Ascending aorta (tissue), 2 donors: Measurements from ENCODE around the gene CNDP2. TPM values are rescaled to one million over a fixed set of nuclear protein-coding genes. Genes with fewer than 3 reads are reported as not detected.

Source experiments
- DNase-seq, 2 donors: peaks; one replicate each; pipeline ENCODE4 v3.0.0-alpha.2; 2019; ENCODE audit warnings: low spot score in 2 of 2
- H3K27ac ChIP-seq, 2 donors: fragments of 200-600 bp; sonication (generic); one replicate each; pipeline ENCODE4 v1.5.1; 2016 to 2017; ENCODE audit warnings: mild to moderate bottlenecking in 1 of 2
- H3K27me3 ChIP-seq: fragments of 200-600 bp; sonication (generic); one replicate; pipeline ENCODE4 v1.5.1; 2017
- H3K36me3 ChIP-seq, 2 donors: fragments of 200-600 bp; sonication (generic); one replicate each; pipeline ENCODE4 v1.5.1; 2016
- H3K4me1 ChIP-seq, 2 donors: fragments of 200-600 bp; sonication (generic); one replicate each; pipeline ENCODE4 v1.5.1; 2016 to 2017; ENCODE audit warnings: mild to moderate bottlenecking in 1 of 2
- H3K4me3 ChIP-seq, 2 donors: fragments of 200-600 bp; sonication (generic); one replicate each; pipeline ENCODE4 v1.5.1; 2016 to 2017; ENCODE audit warnings: mild to moderate bottlenecking in 1 of 2
- H3K9me3 ChIP-seq, 2 donors: fragments of 200-600 bp; sonication (generic); one replicate each; pipeline ENCODE4 v1.5.1; 2016
- intact Hi-C: fragments of 100-400 bp; cut with DNase I; formaldehyde crosslinking; loops from one replicate; pipeline ENCODE4 v1.15.1; 2023
- total RNA-seq: library from RNA; depleted of rRNA; stranded (reverse); fragments of >200 nt; gene quantifications from one replicate; pipeline ENCODE4 v1.1.0, GENCODE V29; 2016
- TF ChIP-seq, protein P1 (sequence below), 3 experiments: fragments of 200-600 bp in 2 of 3; fragments of 450-650 bp in 1 of 3; sonication (generic) in 2 of 3; IDR thresholded peaks; one replicate each; pipeline ENCODE4 v1.5.1; 2016 to 2019; ENCODE audit warnings: antibody characterized with exemption in 3 of 3, mild to moderate bottlenecking in 1 of 3, moderate library complexity in 1 of 3

The CNDP2 gene
- total RNA-seq, 1 donor from 2014 or later, result 33.5 TPM

DNA sequence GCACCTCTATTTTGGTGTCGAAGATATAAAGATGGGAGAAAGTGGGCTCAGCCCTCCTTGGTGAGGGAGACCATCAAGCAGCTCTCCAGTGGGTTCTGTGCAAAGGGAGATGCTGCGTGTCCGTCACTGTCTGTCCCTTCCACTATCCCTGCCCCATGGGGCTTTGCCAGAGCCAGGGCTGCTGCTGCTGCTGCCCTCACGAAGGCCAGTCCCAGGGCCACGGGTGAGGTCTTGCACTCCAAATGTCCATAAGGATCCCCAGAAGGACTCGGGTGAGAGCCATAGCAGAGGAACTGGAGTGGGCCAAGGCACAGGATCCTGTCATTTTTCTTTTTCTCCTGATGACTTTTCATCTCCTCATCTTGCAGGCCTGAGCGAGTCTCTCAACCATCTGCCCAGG, 35.3 kb upstream of the CNDP2 start:
- no peak for DNase-seq
- peaks cover 5% of the 10 kb centered on the region for H3K27me3 ChIP-seq
- no peaks in the 10 kb centered on the region for H3K9me3 ChIP-seq
- TF ChIP-seq, protein P1, sequence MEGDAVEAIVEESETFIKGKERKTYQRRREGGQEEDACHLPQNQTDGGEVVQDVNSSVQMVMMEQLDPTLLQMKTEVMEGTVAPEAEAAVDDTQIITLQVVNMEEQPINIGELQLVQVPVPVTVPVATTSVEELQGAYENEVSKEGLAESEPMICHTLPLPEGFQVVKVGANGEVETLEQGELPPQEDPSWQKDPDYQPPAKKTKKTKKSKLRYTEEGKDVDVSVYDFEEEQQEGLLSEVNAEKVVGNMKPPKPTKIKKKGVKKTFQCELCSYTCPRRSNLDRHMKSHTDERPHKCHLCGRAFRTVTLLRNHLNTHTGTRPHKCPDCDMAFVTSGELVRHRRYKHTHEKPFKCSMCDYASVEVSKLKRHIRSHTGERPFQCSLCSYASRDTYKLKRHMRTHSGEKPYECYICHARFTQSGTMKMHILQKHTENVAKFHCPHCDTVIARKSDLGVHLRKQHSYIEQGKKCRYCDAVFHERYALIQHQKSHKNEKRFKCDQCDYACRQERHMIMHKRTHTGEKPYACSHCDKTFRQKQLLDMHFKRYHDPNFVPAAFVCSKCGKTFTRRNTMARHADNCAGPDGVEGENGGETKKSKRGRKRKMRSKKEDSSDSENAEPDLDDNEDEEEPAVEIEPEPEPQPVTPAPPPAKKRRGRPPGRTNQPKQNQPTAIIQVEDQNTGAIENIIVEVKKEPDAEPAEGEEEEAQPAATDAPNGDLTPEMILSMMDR (IDR thresholded peaks at IDR 0.05), result no peak
- no peak overlapping the region for H3K27ac ChIP-seq
- no peak overlapping the region for H3K4me3 ChIP-seq
- intact Hi-C loops, result no loop called here
- H3K4me1 ChIP-seq, result peaks cover 0 to 7% of the 10 kb centered on the region in 2 donors
- H3K36me3 ChIP-seq, result no peaks in the 10 kb centered on the region

DNA sequence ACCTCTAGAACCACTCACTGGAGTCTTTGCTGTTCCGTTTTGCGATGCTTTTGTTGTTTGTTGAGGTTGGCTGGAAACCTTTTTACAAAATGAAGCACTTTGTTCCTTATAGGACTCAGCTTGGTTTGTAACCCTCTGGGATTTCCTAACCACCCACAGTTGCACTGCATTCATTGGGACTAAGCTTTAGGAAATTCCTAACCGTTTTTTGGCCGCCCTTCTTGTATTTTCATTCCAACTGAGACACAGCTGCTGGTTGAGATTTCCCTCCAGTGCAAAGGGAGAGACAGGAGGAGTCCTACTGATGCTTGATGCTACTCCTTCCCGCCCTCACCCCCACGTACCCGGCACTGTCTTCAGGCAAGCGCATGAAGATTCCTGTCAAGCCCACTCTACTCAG, 32.9 kb upstream of the CNDP2 start:
- Histone ChIP-seq H3K36me3 (no peaks in the 10 kb centered on the region), H3K9me3 (no peaks in the 10 kb centered on the region), H3K27me3 (no peaks in the 10 kb centered on the region), H3K4me3 (no peak overlapping the region), H3K27ac (no peak overlapping the region), H3K4me1 (no peaks in the 10 kb centered on the region)
- TF ChIP-seq, protein P1 (IDR thresholded peaks at IDR 0.05), result no peak
- no peak for DNase-seq
- intact Hi-C loops, result no loop called here

DNA sequence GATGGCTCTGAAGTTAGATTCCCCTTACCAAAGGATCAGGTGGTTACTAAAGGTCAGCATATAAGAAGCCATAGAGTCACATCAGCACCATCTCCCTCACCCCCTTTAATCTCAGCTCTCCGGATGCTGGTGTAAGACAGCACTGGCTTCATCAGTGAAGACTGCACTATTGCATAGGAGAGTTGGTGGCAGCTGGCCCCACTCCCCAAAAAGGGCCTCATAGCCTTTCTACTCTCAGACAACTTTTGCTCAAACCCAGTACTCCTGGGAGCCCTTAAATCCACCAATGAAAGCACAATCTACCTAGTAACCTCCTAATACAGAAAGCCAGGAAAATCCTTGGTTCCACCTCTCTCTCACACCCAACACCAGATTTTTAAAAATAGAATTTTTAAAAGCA, 32.2 kb upstream of the CNDP2 start:
- H3K9me3 ChIP-seq, result no peaks in the 10 kb centered on the region
- intact Hi-C loops, result no loop called here
- H3K4me3 ChIP-seq, result no peak overlapping the region
- H3K4me1 ChIP-seq, result no peaks in the 10 kb centered on the region
- H3K27me3 ChIP-seq, result no peaks in the 10 kb centered on the region
- no peak overlapping the region for H3K27ac ChIP-seq
- DNase-seq, result no peak
- no peaks in the 10 kb centered on the region for H3K36me3 ChIP-seq
- TF ChIP-seq, protein P1 (IDR thresholded peaks at IDR 0.05), result no peak

DNA sequence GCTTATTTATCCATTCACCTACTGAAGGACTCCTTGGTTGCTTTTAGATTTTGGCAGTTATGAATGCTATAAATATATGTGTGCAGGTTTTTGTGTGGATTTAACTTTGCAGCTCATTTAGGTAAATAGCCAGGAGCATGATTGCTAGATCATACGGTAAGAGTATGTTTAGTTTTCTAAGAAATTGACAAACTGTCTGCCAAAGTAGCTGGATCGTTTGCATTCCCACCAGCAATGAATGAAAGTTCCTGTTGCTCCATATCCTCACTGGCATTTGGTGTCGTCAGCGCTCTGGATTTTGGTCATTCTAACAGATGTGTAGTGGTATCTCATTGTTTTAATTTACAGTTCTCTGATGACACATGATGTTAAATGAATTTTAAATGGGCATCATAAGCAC, 30.4 kb upstream of the CNDP2 start:
- no peaks in the 10 kb centered on the region for H3K4me1 ChIP-seq
- TF ChIP-seq, protein P1 (IDR thresholded peaks at IDR 0.05), result no peak
- no peaks in the 10 kb centered on the region for H3K27me3 ChIP-seq
- no peak overlapping the region for H3K4me3 ChIP-seq
- H3K27ac ChIP-seq, result no peak overlapping the region
- DNase-seq, result no peak
- no peaks in the 10 kb centered on the region for H3K36me3 ChIP-seq
- intact Hi-C loops, result no loop called here
- no peaks in the 10 kb centered on the region for H3K9me3 ChIP-seq

DNA sequence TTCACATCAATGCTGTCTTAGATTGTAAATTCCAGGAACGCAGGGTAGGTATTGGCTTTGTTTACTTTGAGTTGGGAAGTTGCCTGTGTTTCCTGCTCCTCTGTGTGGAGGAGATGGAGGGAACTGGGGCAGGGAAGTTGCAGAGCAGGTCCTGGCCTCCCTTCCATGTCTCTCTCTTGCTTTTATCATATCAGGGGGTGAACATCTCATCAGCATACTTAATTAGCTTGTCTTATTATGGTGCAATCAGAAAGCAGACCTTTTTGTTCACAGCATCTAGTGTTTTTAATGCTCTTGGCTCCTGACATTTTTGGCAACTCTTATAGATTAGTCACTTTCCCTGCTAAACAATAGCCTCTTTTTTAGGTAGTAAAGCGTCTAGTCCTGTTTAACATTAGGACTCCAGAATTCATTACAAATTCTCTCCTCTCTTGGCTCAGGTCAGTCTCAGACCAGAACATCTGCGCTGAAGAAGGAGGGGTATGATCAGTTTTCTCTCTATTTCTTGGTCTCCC, 27.6 kb upstream of the CNDP2 start:
- DNase-seq, result no peak
- intact Hi-C loops, result no loop called here
- H3K27me3 ChIP-seq, result no peaks in the 10 kb centered on the region
- TF ChIP-seq, protein P1 (IDR thresholded peaks at IDR 0.05), result no peak
- H3K9me3 ChIP-seq, result no peaks in the 10 kb centered on the region
- no peak overlapping the region for H3K27ac ChIP-seq
- no peaks in the 10 kb centered on the region for H3K4me1 ChIP-seq
- H3K36me3 ChIP-seq, result no peaks in the 10 kb centered on the region
- no peak overlapping the region for H3K4me3 ChIP-seq

DNA sequence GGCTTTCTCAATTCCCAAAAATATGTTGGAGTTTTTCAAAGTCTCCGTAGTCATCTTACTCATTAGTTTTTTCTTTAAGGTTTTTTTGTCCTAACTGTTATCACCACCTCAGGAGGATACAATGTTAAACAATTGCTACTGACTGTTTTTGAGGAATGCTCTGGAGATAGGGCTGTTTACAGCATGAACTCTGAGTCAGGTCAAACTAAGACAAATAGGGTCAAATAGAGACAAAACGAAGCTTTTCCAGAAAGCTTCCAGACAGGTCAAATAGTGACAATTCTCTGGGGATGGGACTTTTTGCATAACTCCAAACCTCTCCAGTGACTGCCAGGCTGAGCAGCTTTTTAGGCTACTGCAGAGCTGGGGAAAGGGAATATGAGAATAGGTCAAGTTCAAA, 23.9 kb upstream of the CNDP2 start:
- Histone ChIP-seq H3K27ac (no peak overlapping the region), H3K27me3 (no peaks in the 10 kb centered on the region), H3K4me1 (no peaks in the 10 kb centered on the region), H3K4me3 (no peak overlapping the region), H3K36me3 (no peaks in the 10 kb centered on the region), H3K9me3 (no peaks in the 10 kb centered on the region)
- TF ChIP-seq, protein P1 (IDR thresholded peaks at IDR 0.05), result no peak
- intact Hi-C loops, result no loop called here
- no peak for DNase-seq
